NB4 (cell line): ENCODE data around the gene FBXW2.

Source experiments
- MAX ChIP-seq: IDR thresholded peaks from 2 replicates; pipeline ENCODE4 v1.6.1; 2011; ENCODE audit warnings: low read depth, low read length
- POLR2A ChIP-seq: IDR thresholded peaks from 2 replicates; pipeline ENCODE4 v1.6.1; 2011; ENCODE audit warnings: mild to moderate bottlenecking; ENCODE audit not compliant: insufficient read length; ENCODE audit errors: extremely low read depth

GRCh38 chr9:120820095-120820494 is 26.9 kb upstream of the FBXW2 start:
- TF ChIP-seq POLR2A = no peak
- TF ChIP-seq MAX = no peak
